KMS-11 (cell line): ENCODE data around the gene LRRC75A.

Source experiments
- H2AFZ ChIP-seq: fragments of 200-600 bp; sonication (generic); 2 replicates; pipeline ENCODE4 v1.6.1; 2016; ENCODE audit warnings: antibody characterized with exemption, mixed run types, low read depth
- H3K27ac ChIP-seq: fragments of 200-600 bp; sonication (generic); 2 replicates; pipeline ENCODE4 v1.6.1; 2016; ENCODE audit warnings: mild to moderate bottlenecking, mixed run types
- H3K27me3 ChIP-seq: fragments of 200-600 bp; sonication (generic); 2 replicates; pipeline ENCODE4 v1.6.1; 2017; ENCODE audit warnings: mild to moderate bottlenecking, low read depth, mixed run types, moderate library complexity; ENCODE audit not compliant: insufficient read depth
- H3K36me3 ChIP-seq: fragments of 200-600 bp; sonication (generic); 2 replicates; pipeline ENCODE4 v1.6.1; 2017; ENCODE audit warnings: mild to moderate bottlenecking, mixed run types; ENCODE audit not compliant: insufficient read depth
- H3K4me1 ChIP-seq: fragments of 200-600 bp; sonication (generic); 2 replicates; pipeline ENCODE4 v1.6.1; 2016; ENCODE audit warnings: mild to moderate bottlenecking, low read depth, mixed run types; ENCODE audit not compliant: poor library complexity, severe bottlenecking
- H3K4me2 ChIP-seq: fragments of 200-600 bp; sonication (generic); 2 replicates; pipeline ENCODE4 v1.7.0; 2016; ENCODE audit warnings: mild to moderate bottlenecking, mixed run types
- H3K4me3 ChIP-seq: fragments of 200-600 bp; sonication (generic); IDR thresholded peaks from 2 replicates; pipeline ENCODE4 v1.6.1; 2017; ENCODE audit warnings: low read depth, low read length, mixed read lengths; ENCODE audit not compliant: insufficient read depth
- H3K79me2 ChIP-seq: fragments of 200-600 bp; sonication (generic); 2 replicates; pipeline ENCODE4 v1.6.1; 2016; ENCODE audit warnings: low read depth, mixed run types; ENCODE audit not compliant: insufficient read depth
- H3K9ac ChIP-seq: fragments of 200-600 bp; sonication (generic); 2 replicates; pipeline ENCODE4 v1.6.1; 2016; ENCODE audit warnings: mild to moderate bottlenecking, mixed run types
- H4K20me1 ChIP-seq: fragments of 200-600 bp; sonication (generic); 2 replicates; pipeline ENCODE4 v1.6.1; 2016; ENCODE audit warnings: mild to moderate bottlenecking, mixed run types; ENCODE audit not compliant: insufficient read depth
- CTCF ChIP-seq: fragments of 200-600 bp; sonication (generic); conservative IDR thresholded peaks from 2 replicates; pipeline ENCODE4 v1.6.1; 2017; ENCODE audit warnings: low read depth, mild to moderate bottlenecking, antibody characterized with exemption, low read length, moderate library complexity, mixed read lengths

The LRRC75A gene

GRCh38 chr17:16491703-16492612, at the start of gene LRRC75A:
Gene LRRC75A (minus strand): TSS chr17:16492193. CDS start chr17:16491990, 203 bp downstream.
- no peaks in the 10 kb centered on the region for H3K36me3 ChIP-seq
- peak within 1 kb of the TSS; percentile 38; the same call in 1 of the 2 replicates for H2AFZ ChIP-seq
- H3K4me2 ChIP-seq = no peak within 1 kb of the TSS
- no peaks in the 10 kb centered on the region for H4K20me1 ChIP-seq
- no peak for TF ChIP-seq CTCF
- H3K4me1 ChIP-seq = no peaks in the 10 kb centered on the region
- H3K27ac ChIP-seq = no peak within 1 kb of the TSS
- H3K9ac ChIP-seq = no peak within 1 kb of the TSS
- H3K79me2 ChIP-seq = no peaks in the 10 kb centered on the region
- H3K4me3 ChIP-seq = no peak within 1 kb of the TSS
- peaks cover 4% of the 10 kb centered on the region; the same call in 1 of the 2 replicates for H3K27me3 ChIP-seq

- no peak overlapping the region for H3K9ac ChIP-seq
- H3K4me3 ChIP-seq = no peak overlapping the region
These were observed 45.1 kb upstream of the LRRC75A start for GRCh38 chr17:16537130-16537458.

GRCh38 chr17:16534236-16534635, 42.2 kb upstream of the LRRC75A start:
- H3K27me3 ChIP-seq = no peaks in the 10 kb centered on the region
- H3K9ac ChIP-seq = no peak overlapping the region
- no peaks in the 10 kb centered on the region for H4K20me1 ChIP-seq
- H3K4me2 ChIP-seq = no peak overlapping the region
- no peak overlapping the region for H3K27ac ChIP-seq
- no peak overlapping the region for H3K4me3 ChIP-seq
- no peaks in the 10 kb centered on the region for H3K79me2 ChIP-seq
- no peaks in the 10 kb centered on the region for H3K36me3 ChIP-seq
- no peaks in the 10 kb centered on the region for H3K4me1 ChIP-seq
- no peak overlapping the region for H2AFZ ChIP-seq
- TF ChIP-seq CTCF = no peak

More at GRCh38 chr17:16537130-16537458, 45.1 kb upstream of the LRRC75A start:
- TF ChIP-seq CTCF = no peak
- Histone ChIP-seq H3K4me1 (no peaks in the 10 kb centered on the region), H2AFZ (no peak overlapping the region), H3K79me2 (no peaks in the 10 kb centered on the region), H3K36me3 (no peaks in the 10 kb centered on the region), H3K27ac (no peak overlapping the region), H3K4me2 (no peak overlapping the region), H4K20me1 (no peaks in the 10 kb centered on the region), H3K27me3 (no peaks in the 10 kb centered on the region)

- Histone ChIP-seq H3K36me3 (no peaks in the 10 kb centered on the region), H3K4me2 (no peak overlapping the region), H3K79me2 (no peaks in the 10 kb centered on the region), H3K9ac (no peak overlapping the region), H4K20me1 (no peaks in the 10 kb centered on the region), H3K27me3 (no peaks in the 10 kb centered on the region), H3K4me1 (no peaks in the 10 kb centered on the region), H3K4me3 (no peak overlapping the region), H3K27ac (no peak overlapping the region), H2AFZ (no peak overlapping the region)
- TF ChIP-seq CTCF = no peak
These were observed 37.9 kb upstream of the LRRC75A start for GRCh38 chr17:16529906-16530305.
